ENCODE results near the gene AARSD1.

- TF ChIP-seq CTCF (IDR thresholded peaks at IDR 0.05): no peak
- no peak for TF ChIP-seq POLR2A (IDR thresholded peaks at IDR 0.05)
These were observed 49.0 kb upstream of the AARSD1 start for GRCh38 chr17:43013296-43013695.

All from Peyer's patch (tissue), 4 donors.